Amniotic stem cell (primary cell): ENCODE data around the gene TPM1.

Source experiments
- DNase-seq: peaks from one replicate; lab custom pipeline; 2025; lab: John Stamatoyannopoulos, UW

TPM1 gene

GRCh38 chr15:63016234-63016633 is 26.3 kb upstream of the TPM1 start:
- DNase-seq: no peak

DNA sequence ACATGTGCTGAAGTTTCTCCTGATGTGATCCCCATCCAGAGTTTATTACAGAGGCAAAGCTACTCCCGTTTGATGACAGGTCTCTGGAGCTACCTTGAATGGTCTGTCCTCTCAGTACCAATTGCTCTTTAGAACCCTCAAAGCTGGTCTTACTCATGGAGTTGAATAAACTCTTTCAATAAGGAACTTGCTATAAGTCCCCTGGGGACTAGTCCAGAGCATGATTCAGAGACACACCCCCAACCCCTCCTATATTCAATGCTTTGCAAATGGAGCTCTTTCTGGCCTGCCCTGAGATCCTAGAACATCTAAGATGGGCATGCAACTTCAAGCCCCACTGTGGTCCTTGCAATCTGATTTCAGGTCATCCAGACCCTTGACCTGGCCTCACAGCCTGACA is 23.9 kb upstream of the TPM1 start:
- no peak for DNase-seq

GRCh38 chr15:63019511-63020109 is 22.9 kb upstream of the TPM1 start:
- no peak for DNase-seq

DNA sequence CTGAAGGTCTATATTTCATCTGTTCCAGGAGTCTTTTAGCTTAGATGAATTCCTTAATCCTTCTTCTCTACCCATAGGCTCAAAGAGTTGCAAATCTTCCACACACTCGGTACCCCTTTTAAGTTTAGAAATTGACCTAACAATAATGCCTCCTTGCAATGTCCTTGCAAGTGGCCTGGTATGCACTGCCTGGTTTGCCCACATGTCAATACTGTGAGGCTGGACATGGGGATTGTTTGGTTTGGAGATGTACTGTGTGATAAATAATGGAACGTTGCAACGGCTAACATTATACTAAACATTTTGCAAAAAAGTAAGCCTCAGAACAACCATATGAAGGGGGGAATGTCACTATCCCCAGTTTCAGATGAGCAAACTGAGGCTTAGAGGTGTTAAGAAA is 22.4 kb upstream of the TPM1 start:
- no peak for DNase-seq

- DNase-seq: no peak
These were observed 21.7 kb upstream of the TPM1 start for GRCh38 chr15:63020759-63021430.

DNA sequence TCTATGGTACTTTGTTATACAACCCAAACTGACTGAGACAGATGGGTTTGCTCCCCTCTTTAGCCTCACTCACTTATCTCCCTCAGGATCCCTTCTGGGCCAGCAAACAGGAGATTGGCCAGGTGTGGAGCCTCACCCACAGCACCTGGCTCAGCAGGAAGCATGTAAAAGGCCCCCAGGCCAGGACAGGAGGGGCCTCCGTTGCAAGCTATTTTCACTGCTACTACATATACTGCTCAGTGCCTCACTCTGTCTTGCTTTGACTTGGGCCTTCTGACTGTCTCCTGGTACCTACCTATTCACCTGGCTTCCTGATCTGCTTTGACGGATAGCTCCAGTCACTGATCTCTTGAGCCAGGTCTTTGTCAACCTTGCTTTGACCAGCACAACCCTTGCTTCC is 20.4 kb upstream of the TPM1 start:
- no peak for DNase-seq

DNA sequence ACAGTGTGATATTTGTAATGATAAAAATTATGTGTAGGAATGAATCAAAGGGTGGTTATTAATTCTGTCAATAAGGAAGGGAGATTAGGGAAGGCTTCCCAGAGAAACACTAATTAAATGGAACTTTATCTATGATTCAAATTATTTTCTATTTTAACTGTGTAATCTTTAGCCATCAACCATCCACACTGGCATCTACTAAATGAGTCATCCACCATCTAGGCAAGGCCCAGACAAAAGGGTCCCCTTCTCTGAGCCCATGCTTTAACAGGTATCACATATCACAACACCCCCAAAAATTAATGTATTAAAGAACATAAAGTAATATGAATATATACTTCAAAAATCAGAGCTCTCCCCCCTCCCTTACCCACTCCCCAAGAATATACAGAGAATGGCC is 19.9 kb upstream of the TPM1 start:
- no peak for DNase-seq

DNA sequence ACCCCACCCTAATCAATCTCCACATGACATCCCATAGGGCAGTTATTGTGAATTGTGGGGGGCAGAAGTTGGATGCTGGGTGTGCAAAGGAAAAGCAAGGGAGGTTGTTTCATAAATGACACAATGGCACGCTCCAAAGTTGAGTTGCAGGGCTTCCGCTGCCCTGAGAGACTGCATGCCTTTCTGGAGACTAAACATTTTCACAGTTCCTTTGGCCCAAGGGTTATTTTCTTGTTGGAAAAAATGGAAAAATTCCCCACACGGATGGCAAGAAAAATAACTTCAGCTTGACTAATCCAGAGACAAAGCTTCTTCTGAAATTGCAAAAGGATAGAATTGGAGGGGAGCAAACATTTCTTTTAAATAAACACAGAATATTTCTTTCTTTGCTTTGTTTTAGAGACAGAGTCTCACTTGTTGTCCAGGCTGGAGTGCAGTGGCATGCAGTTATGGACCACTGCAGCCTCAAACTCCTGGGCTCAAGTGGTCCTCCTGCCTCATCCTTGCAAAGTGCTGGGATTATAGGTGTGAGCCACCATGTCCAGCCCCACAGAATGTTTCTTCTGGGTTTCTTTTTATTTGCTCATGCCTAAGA is 19.1 kb upstream of the TPM1 start:
- DNase-seq: peak; percentile 78

DNA sequence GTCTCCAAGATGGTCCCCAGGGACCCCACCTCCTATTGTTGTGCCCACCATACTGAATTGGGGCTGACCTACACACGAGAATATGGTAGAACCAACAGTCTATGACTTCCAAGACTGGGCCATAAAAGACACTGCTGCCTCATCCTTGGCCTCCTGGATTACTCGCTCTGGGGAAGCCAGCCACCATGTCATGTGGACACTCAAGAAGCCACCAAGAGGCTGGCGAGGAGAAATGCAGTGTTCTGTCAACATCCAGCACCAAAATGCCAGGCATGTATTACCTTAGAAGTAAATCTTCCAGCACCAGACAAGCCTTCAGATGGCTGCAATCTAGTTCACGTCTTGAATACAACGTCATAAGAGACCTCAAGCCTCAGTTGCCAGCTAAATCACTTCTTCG is 17.1 kb upstream of the TPM1 start:
- no peak for DNase-seq

- no peak for DNase-seq
These were observed 14.9 kb upstream of the TPM1 start for GRCh38 chr15:63027646-63028045.

DNA sequence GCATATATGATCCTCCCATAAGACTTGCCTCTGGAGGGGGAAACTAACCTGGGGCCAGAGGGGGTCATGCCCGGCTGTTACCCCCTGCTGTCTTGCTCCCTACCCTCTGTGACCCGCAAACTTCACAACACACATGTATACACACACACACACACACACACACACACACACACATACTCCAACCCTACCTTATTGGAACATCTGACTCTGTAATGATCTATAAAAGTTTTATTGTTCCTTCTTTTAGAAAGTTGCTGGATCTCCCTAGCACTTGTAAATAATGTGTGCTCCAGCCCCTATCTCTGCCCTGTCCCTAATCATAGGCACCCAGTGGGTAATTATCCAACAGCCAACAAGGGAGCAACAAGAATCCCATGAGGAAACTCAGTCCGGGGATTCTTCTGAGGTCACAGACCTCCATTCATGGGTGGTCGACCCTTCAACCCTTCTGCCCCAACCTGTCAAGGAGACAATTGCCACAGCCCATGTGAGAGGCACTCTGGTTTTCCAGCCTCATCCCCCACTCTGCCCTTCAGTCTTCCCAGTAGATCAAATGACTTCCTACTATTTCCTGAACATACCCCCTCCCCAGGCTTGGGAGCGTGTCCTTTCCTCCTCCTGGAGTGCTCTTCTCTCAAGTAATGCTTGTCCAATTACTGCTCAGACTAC is 14.0 kb upstream of the TPM1 start:
- DNase-seq: no peak

DNA sequence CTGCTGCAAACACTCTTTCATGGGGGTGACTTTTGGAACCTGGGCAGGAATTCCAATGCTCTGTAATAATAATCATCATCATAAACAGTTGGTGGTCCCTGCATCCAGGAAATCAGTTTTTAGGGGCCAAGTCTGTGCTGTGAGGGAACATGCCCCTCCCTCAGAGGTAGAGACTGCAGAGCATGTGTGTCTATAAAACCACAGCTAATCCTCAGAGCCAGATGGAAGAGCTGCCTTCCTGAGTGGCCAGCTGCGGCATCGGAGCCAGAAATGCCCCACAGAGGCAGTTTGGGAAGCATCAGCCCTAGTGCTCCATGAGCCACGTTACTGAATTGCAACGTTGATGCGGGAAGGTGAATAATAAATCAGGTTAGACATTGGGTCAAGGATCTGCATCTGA is 12.9 kb upstream of the TPM1 start:
- DNase-seq: no peak

- no peak for DNase-seq
These were observed 12.4 kb upstream of the TPM1 start for GRCh38 chr15:63030101-63030551.

GRCh38 chr15:63034578-63034977 is 8.0 kb upstream of the TPM1 start:
- DNase-seq: no peak

GRCh38 chr15:63035253-63035652 is 7.3 kb upstream of the TPM1 start:
- DNase-seq: no peak

DNA sequence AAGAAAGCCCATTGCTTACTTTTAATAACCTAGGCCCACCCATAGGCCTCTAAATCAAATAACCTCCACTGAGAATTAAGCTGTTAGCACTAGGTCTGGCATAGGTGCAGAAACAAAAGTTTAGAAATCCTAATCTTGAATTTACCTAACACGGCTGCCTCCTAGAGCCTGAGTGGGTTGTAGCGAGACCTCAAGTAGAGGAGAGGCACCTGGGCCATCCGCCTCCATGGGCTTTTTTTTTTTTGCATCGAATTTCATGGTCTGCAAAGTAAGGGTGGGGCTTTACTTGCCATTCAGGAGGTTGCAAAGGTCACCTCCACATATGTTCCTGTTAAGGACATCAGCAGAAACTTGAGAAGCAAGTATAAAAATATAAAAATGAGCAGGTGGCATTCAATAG is 6.6 kb upstream of the TPM1 start:
- DNase-seq: no peak

DNA sequence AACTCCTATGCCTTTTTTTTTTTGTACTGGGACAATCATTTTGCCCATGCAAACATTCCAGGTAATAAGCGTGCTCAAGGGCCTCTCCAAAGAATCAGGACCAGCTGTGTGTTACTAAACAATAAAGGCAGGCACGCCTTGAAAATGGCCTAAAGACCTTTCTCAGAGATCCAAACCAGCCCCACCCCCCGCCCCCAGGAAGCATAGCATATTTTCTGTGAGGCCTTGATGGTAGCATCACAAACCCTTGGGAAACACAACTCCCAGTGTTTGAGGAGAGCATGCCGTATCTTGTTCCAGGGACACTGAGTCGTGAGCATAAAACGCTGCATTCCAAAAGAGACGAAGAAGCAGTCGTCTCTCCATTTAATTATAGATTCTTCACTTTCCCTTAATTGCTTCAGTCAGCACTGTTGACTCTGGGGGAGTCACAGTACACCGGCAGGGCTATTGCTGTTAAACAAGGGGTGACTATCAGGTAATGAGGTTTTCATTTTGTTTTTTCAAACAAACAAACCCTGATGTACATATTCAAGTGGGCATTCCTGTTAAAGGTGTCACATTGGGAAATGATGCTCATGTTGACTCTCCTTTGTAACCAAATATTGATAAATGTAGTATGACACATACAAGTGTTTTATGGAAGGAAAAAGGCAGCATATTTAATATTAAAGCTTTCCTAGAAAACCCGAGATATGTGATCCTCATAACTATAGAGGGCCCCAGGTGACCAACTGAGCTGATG is 4.4 kb upstream of the TPM1 start:
- DNase-seq: no peak

GRCh38 chr15:63038926-63039673 is 3.4 kb upstream of the TPM1 start:
- no peak for DNase-seq

DNA sequence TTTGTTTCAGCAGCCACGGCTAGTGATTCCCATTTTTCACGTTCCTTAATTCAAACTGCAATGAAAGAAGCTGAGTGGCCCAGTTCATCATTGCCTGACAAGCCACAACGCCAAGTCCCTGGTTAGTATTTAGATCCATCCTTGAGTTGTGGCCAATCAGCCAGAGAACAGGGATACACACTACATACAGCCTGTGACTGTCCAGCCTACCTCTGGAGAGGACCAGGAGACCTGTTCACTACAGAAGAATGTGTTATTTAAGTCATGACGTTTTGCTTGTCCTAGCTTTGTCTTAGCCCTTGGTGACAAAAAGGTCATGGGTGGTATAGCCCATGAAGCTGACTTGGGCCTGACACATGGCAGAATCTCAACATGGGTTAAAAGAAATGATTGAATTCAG is 2.7 kb upstream of the TPM1 start:
- DNase-seq: no peak

DNA sequence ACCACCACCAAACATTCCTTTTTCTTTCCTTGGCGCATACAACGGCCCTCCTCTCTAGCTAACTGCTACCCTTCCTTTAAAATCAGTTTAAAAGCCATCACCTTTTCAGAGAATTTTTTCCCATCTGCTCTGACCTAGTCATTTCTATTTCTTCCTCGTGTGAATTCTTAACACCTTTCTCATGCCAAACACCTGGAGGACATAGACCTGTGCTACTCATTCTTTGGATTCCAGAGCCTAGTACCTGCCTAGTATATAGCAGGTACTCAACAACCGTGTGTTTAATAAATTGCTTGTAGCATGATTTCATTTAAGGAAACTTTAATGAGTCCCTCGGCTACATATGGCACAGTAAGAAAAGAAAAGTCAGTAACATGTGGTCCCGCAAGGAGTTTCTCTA is 2.0 kb upstream of the TPM1 start:
- no peak for DNase-seq

GRCh38 chr15:63040954-63041353 is 1.6 kb upstream of the TPM1 start:
- no peak for DNase-seq
